ENCODE results near the gene CDCA3.

GRCh38 chr12:6834873-6835272 lies 16.2 kb downstream of the CDCA3 start:
- no peak for TF ChIP-seq CTCF (conservative IDR thresholded peaks at IDR 0.05; ENCODE audit: low read depth, low read length)
- TF ChIP-seq EZH2 (IDR thresholded peaks at IDR 0.05; ENCODE audit: low read length, unreplicated experiment) = no peak

All from PC-3 (cell line).